Germinal center (tissue), 1 donor: ENCODE results near the gene CELSR2.
"Not testable (repeated sequence)": the region's sequence is repeated elsewhere in the genome, so short reads cannot be mapped to it uniquely, and the experiment has no call there.

Experiments
- DNase-seq: peaks from one replicate; pipeline ENCODE4 v3.0.0; 2012; ENCODE audit warnings: mixed read lengths, low spot score

CELSR2 gene

GRCh38 chr1:109248797-109249629, at the start of gene CELSR2:
CELSR2 (plus strand) TSS chr1:109249539; CDS start chr1:109250080, 541 bp downstream.
- DNase-seq: peak; percentile 88

- DNase-seq: no peak
These were observed 49.6 kb upstream of the CELSR2 start for GRCh38 chr1:109199710-109200109.

GRCh38 chr1:109201123-109201703, 48.1 kb upstream of the CELSR2 start:
- peak; percentile 39 for DNase-seq

GRCh38 chr1:109204484-109204883, 44.9 kb upstream of the CELSR2 start:
- no peak for DNase-seq

GRCh38 chr1:109206339-109206738, 43.0 kb upstream of the CELSR2 start:
- DNase-seq: no peak

GRCh38 chr1:109207467-109208103, 41.8 kb upstream of the CELSR2 start:
- no peak for DNase-seq

GRCh38 chr1:109208394-109208793, 40.9 kb upstream of the CELSR2 start:
- DNase-seq: no peak

- DNase-seq: no peak
These were observed 40.4 kb upstream of the CELSR2 start for GRCh38 chr1:109208836-109209463.

- no peak for DNase-seq
These were observed 39.3 kb upstream of the CELSR2 start for GRCh38 chr1:109210058-109210457.

- no peak for DNase-seq
These were observed 36.0 kb upstream of the CELSR2 start for GRCh38 chr1:109213345-109213823.

- DNase-seq: peak; percentile 95
These were observed 35.3 kb upstream of the CELSR2 start, which contains the start of gene SARS1 for GRCh38 chr1:109213824-109214693. SARS1 (plus strand) TSS chr1:109213918; CDS start chr1:109213993, 75 bp downstream.

- DNase-seq: no peak
These were observed 34.4 kb upstream of the CELSR2 start for GRCh38 chr1:109214695-109215623.

GRCh38 chr1:109216662-109217061, 32.7 kb upstream of the CELSR2 start:
- DNase-seq: no peak

GRCh38 chr1:109218516-109218915, 30.8 kb upstream of the CELSR2 start:
- no peak for DNase-seq

GRCh38 chr1:109221201-109221600, 28.1 kb upstream of the CELSR2 start:
- not testable (repeated sequence) for DNase-seq

- DNase-seq: no peak
These were observed 24.0 kb upstream of the CELSR2 start for GRCh38 chr1:109225308-109225707.

GRCh38 chr1:109225711-109226445, 23.5 kb upstream of the CELSR2 start:
- DNase-seq: no peak

GRCh38 chr1:109228167-109228566, 21.2 kb upstream of the CELSR2 start:
- no peak for DNase-seq

- no peak for DNase-seq
These were observed 19.7 kb upstream of the CELSR2 start for GRCh38 chr1:109229531-109230127.
